ENCODE measurements around the gene CLIC3.

Gene CLIC3

DNA sequence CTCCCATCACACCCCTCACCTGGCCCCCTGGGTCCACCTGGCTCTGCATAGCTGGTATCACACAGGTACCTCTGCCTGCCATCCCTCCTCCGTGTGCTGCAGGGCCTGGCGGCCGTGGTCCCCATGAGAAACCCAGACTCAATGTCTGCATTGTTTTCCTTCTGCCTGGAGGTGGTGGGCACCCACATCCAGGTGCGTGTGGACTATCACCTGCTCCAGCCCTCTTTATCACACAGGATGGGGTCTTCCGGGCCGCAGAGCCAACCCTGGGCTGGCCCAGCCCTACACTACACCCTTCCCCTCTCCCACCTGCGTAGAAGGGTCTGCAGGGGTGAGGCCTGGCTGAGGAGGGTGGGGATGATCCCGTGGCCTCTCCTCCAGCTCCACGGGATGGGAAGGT, 42.5 kb upstream of the CLIC3 start:
- no peaks in the 10 kb centered on the region for H3K9me2 ChIP-seq (replicated peaks; ENCODE audit: insufficient read depth, low read length)
- no peaks in the 10 kb centered on the region for H3K79me2 ChIP-seq (ENCODE audit: insufficient read depth, low read length)
- H4K20me1 ChIP-seq (ENCODE audit: low read depth, low read length): no peaks in the 10 kb centered on the region
- H3K27me3 ChIP-seq (ENCODE audit: low read length): no peaks in the 10 kb centered on the region
- no peak overlapping the region for H3K27ac ChIP-seq (ENCODE audit: low read depth, low read length)
- H2AFZ ChIP-seq (ENCODE audit: low read depth, low read length, severe bottlenecking): no peak overlapping the region
- no peak overlapping the region for H3K4me2 ChIP-seq (ENCODE audit: low read depth, low read length, poor library complexity, severe bottlenecking)
- no peaks in the 10 kb centered on the region for H3K9me3 ChIP-seq (ENCODE audit: insufficient read depth, low read length)
- H3K9ac ChIP-seq (ENCODE audit: low read length): no peak overlapping the region
- no peaks in the 10 kb centered on the region for H3F3A ChIP-seq (ENCODE audit: insufficient read depth)
- no peak for TF ChIP-seq EZH2phosphoT487 (conservative IDR thresholded peaks at IDR 0.05; ENCODE audit: low read length)
- TF ChIP-seq, protein P1, sequence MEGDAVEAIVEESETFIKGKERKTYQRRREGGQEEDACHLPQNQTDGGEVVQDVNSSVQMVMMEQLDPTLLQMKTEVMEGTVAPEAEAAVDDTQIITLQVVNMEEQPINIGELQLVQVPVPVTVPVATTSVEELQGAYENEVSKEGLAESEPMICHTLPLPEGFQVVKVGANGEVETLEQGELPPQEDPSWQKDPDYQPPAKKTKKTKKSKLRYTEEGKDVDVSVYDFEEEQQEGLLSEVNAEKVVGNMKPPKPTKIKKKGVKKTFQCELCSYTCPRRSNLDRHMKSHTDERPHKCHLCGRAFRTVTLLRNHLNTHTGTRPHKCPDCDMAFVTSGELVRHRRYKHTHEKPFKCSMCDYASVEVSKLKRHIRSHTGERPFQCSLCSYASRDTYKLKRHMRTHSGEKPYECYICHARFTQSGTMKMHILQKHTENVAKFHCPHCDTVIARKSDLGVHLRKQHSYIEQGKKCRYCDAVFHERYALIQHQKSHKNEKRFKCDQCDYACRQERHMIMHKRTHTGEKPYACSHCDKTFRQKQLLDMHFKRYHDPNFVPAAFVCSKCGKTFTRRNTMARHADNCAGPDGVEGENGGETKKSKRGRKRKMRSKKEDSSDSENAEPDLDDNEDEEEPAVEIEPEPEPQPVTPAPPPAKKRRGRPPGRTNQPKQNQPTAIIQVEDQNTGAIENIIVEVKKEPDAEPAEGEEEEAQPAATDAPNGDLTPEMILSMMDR (IDR thresholded peaks at IDR 0.05; ENCODE audit: insufficient read depth, low read length, poor library complexity, severe bottlenecking): no peak
- H3K36me3 ChIP-seq (ENCODE audit: low read length): no peaks in the 10 kb centered on the region
- H3K4me3 ChIP-seq (ENCODE audit: insufficient read depth, low read length, poor library complexity, severe bottlenecking): no peak overlapping the region

DNA sequence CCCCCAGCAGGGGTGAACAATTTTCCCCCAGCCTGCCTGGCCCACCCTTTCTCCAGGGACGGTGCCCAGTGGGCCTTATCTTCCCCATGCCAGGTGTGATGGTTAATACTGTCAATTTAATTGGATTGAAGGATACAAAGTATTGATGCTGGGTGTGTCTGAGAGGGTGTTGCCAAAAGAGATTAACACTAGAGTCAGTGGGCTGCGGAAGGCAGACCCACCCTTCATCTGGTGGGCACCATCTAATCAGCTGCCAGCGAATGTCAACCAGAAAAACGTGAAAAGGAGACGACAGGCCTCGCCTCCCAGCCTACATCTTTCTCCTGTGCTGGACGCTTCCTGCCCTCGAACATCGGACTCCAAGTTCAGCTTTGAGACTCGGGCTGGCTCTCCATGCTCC, 41.1 kb upstream of the CLIC3 start:
- no peak overlapping the region for H3K4me3 ChIP-seq (ENCODE audit: insufficient read depth, low read length, poor library complexity, severe bottlenecking)
- H2AFZ ChIP-seq (ENCODE audit: low read depth, low read length, severe bottlenecking): no peak overlapping the region
- H3K4me2 ChIP-seq (ENCODE audit: low read depth, low read length, poor library complexity, severe bottlenecking): no peak overlapping the region
- TF ChIP-seq EZH2phosphoT487 (conservative IDR thresholded peaks at IDR 0.05; ENCODE audit: low read length): no peak
- TF ChIP-seq, protein P1 (IDR thresholded peaks at IDR 0.05; ENCODE audit: insufficient read depth, low read length, poor library complexity, severe bottlenecking): no peak
- H3K27ac ChIP-seq (ENCODE audit: low read depth, low read length): no peak overlapping the region
- H4K20me1 ChIP-seq (ENCODE audit: low read depth, low read length): no peaks in the 10 kb centered on the region
- H3K9ac ChIP-seq (ENCODE audit: low read length): no peak overlapping the region
- no peaks in the 10 kb centered on the region for H3K36me3 ChIP-seq (ENCODE audit: low read length)
- no peaks in the 10 kb centered on the region for H3K9me2 ChIP-seq (replicated peaks; ENCODE audit: insufficient read depth, low read length)
- H3K27me3 ChIP-seq (ENCODE audit: low read length): no peaks in the 10 kb centered on the region
- no peaks in the 10 kb centered on the region for H3F3A ChIP-seq (ENCODE audit: insufficient read depth)
- H3K9me3 ChIP-seq (ENCODE audit: insufficient read depth, low read length): no peaks in the 10 kb centered on the region
- H3K79me2 ChIP-seq (ENCODE audit: insufficient read depth, low read length): no peaks in the 10 kb centered on the region

DNA sequence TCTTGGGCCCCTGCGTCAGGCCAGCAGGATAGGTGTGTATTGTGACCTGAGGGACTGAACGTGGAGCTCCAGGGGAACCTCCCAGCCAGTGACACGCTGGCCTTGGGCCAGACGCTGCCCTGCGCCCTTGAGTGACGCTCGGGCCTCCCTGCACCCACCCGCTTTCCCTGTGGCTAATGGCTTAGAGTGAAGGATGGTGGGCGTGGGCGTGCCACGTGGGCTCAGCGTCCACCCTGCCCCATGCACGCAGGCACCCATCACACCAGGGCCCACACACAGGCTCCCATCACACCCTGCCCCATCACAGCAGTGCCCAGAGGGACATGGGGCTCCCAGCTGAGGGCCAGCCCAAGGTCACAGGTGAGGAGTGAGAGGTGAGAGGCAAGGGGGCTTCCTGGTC, 40.7 kb upstream of the CLIC3 start:
- no peak overlapping the region for H3K27ac ChIP-seq (ENCODE audit: low read depth, low read length)
- no peak overlapping the region for H3K4me3 ChIP-seq (ENCODE audit: insufficient read depth, low read length, poor library complexity, severe bottlenecking)
- no peak overlapping the region for H3K4me2 ChIP-seq (ENCODE audit: low read depth, low read length, poor library complexity, severe bottlenecking)
- H3F3A ChIP-seq (ENCODE audit: insufficient read depth): no peaks in the 10 kb centered on the region
- H3K79me2 ChIP-seq (ENCODE audit: insufficient read depth, low read length): no peaks in the 10 kb centered on the region
- no peak overlapping the region for H3K9ac ChIP-seq (ENCODE audit: low read length)
- no peaks in the 10 kb centered on the region for H4K20me1 ChIP-seq (ENCODE audit: low read depth, low read length)
- no peak overlapping the region for H2AFZ ChIP-seq (ENCODE audit: low read depth, low read length, severe bottlenecking)
- no peaks in the 10 kb centered on the region for H3K36me3 ChIP-seq (ENCODE audit: low read length)
- no peaks in the 10 kb centered on the region for H3K9me3 ChIP-seq (ENCODE audit: insufficient read depth, low read length)
- H3K9me2 ChIP-seq (replicated peaks; ENCODE audit: insufficient read depth, low read length): no peaks in the 10 kb centered on the region
- H3K27me3 ChIP-seq (ENCODE audit: low read length): no peaks in the 10 kb centered on the region
- TF ChIP-seq EZH2phosphoT487 (conservative IDR thresholded peaks at IDR 0.05; ENCODE audit: low read length): no peak
- TF ChIP-seq, protein P1 (IDR thresholded peaks at IDR 0.05; ENCODE audit: insufficient read depth, low read length, poor library complexity, severe bottlenecking): no peak

Measured in SU-DHL-6 (cell line).